ENCODE measurements around the gene UNKL.

The UNKL gene

GRCh38 chr16:1430759-1431496 is 16.4 kb upstream of the UNKL start, which contains the start of gene PERCC1:
PERCC1 (plus strand) TSS chr16:1431078; CDS start chr16:1432594, 1,516 bp downstream.
- peak; percentile 79 for DNase-seq

DNA sequence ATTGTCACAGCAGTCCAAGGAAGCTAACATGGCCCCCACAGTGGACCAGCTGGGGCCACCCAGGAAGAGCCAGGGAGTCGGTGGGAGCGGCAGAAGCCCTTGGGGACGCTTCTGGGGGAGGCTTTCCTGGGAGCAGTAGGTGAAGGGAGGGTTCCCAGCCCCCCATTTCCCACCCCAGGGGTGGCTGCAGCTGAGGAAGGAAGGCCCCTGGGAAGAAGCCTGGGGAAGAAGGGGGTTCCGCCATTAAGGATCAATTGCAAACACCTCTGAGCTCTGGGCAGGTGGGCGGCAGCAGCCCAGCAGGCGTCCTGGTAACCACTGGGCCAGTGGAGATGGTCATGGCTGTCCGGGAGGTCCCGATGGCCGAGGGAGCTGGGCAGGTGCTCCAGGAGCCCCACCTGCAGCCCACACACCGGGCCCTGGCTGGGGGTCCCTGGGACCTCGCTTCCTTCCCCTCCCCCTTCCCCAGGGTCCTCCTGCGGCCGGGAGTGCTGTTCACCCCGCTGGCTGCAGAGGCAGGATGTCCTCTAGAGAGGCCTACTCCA is 15.8 kb upstream of the UNKL start:
- DNase-seq, result no peak

DNA sequence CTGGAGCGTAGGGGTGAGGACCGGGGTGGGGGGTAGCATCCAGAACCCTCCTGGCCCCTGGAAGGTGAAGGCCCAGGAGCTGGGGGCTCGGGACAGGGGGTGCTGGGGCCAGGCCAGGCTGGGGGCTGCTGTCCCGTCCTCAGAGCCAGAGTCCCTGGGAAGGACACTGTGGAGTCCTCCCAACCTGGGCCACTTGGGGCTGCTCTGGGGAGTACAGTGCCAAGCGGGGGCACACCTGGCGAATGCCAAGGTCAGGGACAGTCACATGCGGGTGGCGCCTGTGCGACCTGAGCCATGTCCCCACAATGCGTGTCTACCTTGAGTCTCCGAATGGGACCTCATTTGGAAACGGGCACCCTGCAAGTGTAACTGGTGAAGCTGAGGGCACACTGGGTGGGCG is 15.1 kb upstream of the UNKL start:
- no peak for DNase-seq

- DNase-seq, result no peak
These were observed 14.5 kb upstream of the UNKL start for GRCh38 chr16:1429012-1429411.

DNA sequence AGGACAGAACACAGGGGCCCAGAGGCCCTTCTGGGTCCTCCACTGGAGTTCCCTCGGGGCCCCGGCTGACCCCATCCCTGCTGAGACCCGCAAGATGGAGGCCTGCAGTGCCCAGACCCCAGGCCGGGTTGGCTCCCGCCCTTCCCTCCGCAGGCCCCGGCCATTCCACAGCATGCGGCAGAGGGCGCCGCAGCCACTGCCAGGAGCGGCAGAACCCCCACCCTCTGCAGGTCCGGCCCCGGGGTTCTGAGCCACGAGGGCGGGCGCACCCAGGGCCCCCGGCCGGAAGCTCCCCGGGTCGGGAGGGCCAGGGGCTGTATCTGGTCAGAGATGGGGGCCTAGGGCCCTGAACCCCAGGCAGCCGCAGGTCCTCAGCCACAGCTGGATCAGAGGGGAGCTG is 14.0 kb upstream of the UNKL start:
- no peak for DNase-seq

DNA sequence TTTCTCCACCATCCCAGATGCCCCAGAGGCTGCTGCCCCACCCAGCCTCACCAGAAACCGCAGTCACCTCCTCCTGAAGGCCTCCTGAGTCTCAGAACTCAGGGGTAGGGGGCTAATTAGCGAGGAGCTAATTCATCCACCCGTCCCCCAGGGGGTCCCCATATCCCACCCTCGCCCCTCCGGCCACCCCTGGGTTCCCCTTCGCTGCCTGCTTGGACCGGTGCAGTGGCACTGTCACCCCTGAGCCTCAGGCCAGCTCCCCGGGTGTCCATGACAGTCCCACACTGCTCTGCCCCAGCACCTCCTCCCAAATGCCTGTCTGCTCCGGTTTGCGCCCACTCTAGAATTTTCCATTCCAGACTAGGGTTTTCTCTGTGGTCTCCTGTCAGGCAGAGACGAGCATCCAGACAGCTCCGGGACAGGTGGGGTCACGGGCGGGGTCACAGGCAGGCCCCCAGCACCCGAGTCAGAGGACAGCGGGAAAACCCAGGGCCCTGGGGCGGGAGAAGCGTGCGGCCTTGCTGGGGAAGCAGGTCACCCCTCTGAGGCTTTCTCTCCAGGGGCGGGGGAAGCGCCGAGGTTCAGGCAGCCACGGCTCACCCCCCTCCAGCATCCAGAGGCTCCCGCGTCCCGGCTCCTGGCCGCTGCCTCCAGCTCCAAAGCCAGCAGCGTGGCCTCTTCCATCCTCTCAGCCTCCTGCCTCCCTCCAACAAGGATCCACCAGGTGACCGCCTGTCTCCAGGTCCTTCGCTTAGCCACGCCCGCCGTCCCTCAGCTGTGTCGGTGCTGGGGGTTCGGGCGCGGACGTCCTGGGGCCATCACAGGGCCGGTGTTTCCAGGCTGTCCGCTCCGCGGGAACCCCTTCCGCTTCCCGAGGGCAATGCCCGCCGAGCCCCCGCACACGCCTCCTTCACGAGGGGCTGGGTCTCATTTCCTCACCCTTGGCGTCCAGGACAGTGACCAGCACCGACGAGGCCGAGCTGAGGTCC is 13.3 kb upstream of the UNKL start:
- no peak for DNase-seq

DNA sequence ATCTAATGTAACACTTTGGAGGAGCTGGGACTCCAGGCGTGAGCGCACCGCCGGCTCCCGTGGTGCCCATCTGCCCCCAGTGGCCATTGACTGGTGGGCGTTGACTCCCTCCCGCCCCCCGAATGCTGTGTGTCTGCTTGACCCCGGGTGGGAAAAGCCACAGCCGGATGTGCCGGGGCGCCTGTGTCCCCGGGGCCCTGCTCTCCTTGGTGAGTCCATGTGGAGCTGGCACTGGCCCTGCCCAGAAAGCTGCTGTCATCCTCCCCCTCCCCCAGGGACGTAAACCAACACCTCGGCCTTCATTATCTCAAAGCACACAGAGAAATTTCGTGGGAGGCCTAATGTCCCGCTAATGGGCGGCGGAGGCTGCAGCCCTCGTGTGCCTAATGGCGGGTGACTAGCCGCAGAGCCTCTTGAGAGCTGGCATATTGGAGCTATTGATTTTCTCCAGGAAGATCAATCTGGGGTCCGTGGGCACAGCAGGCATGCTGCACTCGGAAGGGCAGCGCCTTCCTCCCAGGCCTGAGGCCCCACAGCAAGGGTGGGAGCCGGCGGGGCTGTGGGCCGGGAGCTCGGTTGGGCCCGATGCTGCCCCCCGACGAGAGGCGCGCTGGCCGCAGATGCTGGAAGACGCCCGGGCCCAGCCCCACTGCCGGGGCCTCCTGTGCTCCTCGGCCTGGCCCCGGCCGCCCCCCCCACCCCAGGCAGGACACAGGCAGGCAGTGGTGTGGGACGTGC is 12.4 kb upstream of the UNKL start:
- peak; percentile 26 for DNase-seq

- DNase-seq, result no peak
These were observed 11.3 kb upstream of the UNKL start for GRCh38 chr16:1425616-1426370.

DNA sequence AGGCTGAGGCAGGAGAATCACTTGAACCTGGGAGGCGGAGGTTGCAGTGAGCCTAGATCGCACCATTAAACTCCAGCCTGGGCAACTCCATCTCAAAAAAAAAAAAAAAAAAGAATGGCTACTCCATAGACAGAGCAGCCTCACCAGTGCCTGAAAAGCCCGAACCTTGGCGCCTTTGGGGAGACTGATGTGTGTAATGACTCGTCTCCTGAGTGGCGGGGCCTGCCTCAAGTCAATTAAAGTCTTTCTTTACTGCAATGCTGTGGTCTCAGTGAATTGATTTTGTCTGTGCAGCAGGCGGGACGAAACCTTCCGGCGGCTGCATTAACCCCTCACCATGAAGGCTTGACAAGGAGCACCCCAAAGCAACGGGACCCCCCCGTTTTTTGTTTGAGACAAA is 9.5 kb upstream of the UNKL start:
- no peak for DNase-seq

GRCh38 chr16:1422076-1422475 is 7.6 kb upstream of the UNKL start:
- no peak for DNase-seq

- peak; percentile 40 for DNase-seq
These were observed 5.6 kb upstream of the UNKL start for GRCh38 chr16:1420111-1420539.

- no peak for DNase-seq
These were observed 2.0 kb upstream of the UNKL start for GRCh38 chr16:1416521-1416941.

- DNase-seq, result peak; percentile 50
These were observed 596 bp downstream of the UNKL start for GRCh38 chr16:1413684-1414531.

DNA sequence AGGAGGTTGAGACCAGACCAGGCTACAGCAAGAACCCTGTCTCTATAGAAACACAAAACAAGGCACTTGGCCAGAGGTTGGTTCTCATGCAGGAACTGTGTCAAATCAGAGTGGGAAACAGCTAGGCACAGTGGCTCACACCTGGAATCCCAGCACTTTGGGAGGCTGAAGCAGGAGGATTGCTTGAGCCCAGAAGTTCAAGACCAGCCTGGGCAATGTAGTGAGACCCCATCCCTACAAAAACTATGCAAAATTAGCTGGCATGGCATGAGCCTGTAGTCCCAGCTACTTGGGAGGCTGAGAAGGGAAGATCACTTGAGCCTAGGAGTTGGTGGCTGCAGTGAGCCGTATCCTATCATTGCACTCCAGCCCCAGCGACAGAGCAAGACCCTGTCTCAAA is 1.7 kb downstream of the UNKL start:
- no peak for DNase-seq

DNA sequence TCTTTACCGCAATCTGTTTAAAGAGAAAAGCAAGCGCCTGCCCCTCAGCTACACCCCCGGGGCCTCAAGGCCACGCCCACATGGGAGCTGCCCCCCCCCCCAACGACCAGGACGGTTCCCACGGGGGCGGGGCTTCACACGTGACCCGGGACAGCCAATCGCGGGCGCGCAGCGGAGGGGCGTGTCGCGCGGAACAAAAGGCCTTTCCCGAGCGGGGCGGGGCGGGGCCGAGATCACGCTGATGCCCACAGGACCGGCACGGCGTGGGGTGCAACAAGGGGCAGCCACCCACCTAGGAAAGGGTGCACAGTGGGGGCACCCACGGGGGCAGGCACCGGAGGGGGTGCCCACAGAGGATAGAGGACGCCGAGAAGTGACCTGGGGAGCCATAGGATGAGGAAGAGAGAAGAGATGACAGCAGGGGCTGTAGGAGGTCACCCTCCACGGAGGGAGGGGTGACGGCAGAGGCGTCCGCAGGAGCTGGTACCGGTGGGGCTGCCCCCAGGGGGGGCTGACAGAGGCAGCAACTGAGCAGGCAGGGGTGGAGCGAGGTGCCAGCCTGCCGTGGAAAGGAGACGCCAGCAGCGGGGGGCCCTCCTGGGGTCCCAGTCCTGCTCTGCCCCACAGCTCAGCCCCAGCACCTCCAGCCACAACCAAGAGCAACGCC is 6.2 kb downstream of the UNKL start:
- DNase-seq, result peak; percentile 93

- no peak for DNase-seq
These were observed 6.8 kb downstream of the UNKL start for GRCh38 chr16:1407753-1408152.

GRCh38 chr16:1403733-1404132 is 10.8 kb downstream of the UNKL start:
- DNase-seq, result no peak

- no peak for DNase-seq
These were observed 11.5 kb downstream of the UNKL start for GRCh38 chr16:1403036-1403435.

- DNase-seq, result no peak
These were observed 12.7 kb downstream of the UNKL start for GRCh38 chr16:1401758-1402154.

DNA sequence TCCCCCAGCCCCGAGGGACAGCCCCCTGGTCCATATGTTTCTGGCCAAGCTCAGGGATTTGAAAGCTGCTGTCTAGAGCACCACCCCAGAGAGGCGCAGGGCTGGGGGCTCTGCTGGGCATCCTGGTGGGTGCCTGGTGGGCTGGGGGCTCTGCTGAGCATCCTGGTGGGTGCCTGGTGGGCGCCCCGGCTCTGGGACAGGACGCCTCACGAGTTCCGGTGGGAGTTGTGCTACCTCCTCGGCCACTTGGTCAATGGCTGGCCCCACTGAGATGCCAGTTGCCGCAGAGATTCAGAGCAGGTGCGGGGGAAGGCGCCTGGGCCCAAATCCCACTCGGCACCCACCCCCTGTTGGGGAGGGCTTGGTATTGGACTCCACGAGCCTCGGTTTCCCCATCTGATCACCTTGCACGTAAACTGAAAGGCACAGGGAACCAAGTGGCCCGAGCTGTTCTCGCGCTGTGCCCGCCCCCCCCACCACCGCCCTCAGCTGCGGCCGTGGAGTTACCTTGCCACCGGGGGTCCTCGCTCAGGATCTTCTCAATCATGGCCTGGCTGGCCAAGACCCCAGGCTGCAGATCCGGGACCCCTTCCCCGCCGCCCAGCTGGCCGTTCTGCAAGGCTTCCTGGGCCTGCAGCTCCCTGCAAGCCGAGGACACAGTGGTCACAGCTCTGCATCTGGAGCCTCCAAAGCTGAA is 13.3 kb downstream of the UNKL start:
- no peak for DNase-seq

Data from NCI-H345 (cell line).